ENCODE measurements around the gene APPBP2.
"Not testable (repeated sequence)": the region's sequence is repeated elsewhere in the genome, so short reads cannot be mapped to it uniquely, and the experiment has no call there.

Gene APPBP2

DNA sequence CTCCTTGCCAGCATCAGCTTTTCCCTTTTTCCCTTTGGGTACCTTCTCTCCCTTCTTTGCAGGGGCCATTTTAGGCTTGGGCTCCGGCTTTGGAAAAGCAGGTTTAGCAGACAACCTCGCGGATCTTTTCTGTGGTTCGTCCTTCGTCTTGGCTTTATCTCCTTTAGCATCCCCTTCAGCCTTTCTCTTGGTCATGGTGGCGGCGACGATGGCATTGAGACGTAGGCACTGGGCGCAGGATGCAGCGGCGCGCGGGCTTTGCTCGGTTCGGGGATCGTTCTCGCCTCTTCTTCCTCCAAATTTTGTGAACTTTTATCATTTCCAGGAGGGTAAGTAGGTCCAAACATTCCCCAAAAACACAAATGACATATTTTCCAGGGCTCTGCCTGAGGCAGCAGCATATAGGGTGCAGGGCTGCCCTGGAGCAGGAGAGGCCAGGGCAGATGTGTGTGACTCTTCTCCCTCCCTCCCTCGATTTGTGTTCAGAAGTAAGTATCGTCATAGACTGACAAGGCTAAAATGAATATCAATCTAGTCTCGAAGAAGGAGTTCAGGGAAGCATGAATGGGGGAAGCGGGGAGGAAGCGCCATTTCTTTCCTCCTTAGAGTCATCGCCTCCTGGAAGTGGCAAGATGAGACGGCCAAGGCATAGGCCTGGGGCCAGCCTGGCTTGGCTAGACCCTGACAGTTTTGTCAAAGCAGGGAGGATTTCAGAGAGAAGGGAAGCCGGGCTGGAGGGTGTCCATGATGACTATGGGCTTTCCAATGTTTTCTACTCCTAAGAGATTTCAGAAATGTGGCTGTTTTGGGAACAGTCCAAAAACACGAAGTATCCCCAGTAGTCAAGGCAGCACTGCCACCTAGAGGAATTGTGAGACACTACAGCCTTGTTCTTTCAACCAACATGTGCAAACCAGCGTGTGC lies 90.5 kb downstream of the APPBP2 start:
- DNase-seq: peak in 50 of 56 donors; percentile 5 to 90 (median 48)

DNA sequence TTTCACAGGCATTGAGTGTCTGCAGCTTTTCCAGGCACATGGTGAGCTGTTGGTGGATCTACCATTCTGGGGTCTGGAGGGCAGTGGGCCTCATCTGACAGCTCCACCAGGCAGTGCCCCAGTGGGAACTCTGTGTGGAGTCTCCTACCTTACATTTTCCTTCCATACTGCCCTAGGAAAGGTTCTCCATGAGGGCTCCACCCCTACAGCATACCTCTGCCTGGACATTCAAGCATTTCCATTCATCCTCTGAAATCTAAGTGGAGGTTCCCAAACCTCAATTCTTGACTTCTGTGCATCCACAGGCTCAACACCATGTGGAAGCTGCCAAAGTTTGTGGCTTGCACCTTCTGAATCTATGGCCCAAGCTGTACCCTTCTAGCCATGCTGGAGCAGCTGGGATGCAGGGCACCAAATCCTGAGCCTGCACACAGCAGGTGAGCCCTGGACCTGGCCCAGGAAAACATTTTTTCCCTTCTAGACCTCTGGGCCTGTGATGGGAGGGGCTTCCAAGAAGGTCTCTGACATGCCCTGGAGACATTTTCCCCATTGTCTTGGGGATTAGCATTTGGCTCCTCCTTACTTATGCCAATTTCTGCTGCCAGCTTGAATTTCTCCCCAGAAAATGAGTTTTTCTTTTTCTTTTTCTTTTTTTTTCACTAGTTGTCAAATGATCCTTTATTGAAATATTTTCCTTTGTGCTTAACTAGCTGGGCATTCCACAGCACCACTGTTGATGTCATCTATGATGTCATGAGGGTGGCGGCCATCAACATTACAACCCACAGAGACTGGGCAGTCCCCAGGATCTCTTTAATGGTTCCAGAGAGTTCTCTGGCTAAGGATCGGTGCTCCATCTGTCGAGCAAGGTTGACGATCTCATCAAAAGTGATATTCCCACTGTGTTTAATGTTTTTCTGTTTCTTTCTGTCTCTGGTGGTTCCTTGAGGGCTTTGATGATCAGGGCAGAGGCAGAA lies 92.7 kb downstream of the APPBP2 start:
- not testable (repeated sequence) for DNase-seq

DNA sequence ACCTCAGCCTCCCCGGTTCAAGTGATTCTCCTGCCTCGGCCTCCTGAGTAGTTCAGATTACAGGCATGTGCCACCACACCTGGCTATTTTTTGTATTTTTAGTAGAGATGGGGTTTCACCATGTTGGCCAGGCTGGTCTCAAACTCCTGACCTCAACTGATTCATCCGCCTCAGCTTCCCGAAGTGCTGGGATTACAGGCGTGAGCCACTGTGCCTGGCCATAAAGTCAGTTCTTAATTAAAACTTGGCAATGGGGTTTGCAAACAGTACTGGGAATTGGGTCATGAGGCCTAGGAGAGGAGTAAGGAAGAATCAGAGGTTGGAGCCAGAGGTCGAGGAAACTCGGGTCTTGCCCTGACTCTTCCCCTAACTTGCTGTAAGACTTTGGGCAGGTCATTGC lies 95.5 kb downstream of the APPBP2 start:
- not testable (repeated sequence) for DNase-seq

DNA sequence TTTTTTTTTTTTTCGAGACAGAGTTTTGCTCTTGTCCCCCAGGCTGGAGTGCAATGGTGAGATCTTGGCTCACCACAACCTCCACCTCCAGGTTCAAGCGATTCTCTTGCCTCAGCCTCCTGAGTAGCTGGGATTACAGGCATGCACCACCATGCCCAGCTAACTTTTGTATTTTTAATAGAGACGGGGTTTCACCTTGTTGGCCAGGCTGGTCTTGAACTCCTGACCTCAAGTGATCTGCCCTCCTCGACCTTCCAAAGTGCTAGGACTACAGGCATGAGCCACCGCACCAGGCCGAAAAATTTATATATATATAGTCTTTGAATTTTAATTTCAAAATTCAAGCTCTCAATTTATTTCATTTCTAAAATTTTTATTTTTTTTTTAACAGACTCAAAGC lies 97.6 kb downstream of the APPBP2 start:
- not testable (repeated sequence) for DNase-seq

DNA sequence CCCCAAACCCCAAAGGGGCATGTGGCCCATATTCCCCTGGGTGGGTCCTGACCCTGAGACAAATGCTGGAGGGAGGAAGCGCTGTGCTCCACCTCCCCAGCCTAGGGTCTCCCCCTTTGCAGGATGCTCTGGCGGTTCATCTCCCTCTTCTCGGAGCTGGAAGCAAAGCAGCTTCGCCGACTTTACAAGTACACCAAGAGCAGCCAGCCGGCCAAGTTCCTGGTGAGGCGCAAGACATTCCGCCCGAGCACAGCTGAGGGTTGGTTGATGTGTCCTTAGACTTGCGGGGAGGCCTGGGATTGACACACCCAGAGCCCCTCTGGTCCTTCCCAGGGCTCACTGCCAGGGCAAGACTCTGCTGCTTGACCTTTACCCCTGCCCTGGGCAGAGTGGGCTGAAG lies 99.4 kb downstream of the APPBP2 start:
- no peak for DNase-seq

DNA sequence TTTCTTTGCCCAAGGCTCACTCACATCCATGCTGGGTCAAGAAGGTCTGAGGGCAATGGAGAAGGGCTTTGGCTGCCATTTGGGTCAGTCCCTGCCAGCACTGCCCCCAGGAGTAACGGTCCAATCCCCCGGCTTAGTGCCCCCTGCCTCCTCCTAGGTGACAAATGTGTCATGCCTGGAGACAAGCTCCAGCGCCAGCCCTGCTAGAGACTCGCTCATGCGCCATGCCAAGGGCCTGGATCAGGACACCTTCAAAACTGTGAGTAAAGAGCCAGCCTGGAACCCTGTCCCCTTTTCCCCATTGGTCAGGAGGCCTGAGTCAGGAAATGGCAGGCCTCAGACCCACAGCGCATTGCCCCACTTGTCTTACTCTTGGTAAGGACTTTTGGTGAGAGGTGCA lies 100.4 kb downstream of the APPBP2 start:
- DNase-seq: no peak

DNA sequence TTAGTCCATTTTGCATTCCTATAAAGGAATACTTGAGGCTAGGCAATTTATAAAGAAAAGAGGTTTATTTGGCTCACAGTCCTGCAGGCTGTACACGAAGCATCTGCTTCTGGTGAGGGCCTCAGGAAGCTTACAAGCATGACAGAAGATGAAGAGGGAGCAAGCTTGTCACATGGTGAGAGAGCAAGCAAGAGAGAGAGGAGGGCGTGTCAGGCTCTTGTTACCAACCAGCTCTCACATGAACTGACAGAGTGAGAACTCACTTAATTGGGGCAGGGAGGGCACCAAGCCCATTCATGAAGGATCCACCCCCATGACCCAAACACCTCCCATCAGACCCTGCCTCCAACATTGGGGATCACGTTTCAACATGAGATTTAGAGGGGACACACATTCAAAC lies 102.2 kb downstream of the APPBP2 start:
- DNase-seq: no peak

DNA sequence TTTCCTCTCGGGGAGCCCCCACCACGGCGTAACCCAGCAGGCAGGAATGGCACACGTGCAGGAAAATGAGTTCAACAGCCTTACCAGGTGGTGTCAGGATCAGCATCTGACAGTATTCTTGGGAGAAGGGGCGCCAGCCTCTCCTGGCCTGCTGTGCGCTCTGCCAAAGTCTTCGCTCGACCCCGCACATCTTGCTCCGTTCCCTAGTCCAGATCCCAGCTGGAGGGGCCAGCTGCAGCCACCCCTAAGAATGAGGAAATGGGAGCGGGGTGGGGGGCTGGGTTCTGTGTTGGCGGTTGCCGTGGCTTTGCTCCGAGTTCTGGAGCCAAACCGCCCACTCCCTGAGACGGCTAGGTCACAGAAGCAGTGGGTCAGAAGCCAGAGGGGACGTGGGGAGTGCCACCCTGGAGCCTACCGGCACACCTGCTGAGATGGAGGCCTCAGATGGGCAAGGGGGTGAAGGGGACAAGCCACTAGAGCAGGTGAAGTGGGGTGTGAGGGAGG lies 103.8 kb downstream of the APPBP2 start, which contains the start of gene CHCT1:
TSS of gene CHCT1 (plus strand) at position 328 of the 504 bp plus-strand sequence. CDS start at position 432, 104 bp downstream.
- peak in 3 of 56 donors; percentile 12 to 15 (median 12) for DNase-seq

DNA sequence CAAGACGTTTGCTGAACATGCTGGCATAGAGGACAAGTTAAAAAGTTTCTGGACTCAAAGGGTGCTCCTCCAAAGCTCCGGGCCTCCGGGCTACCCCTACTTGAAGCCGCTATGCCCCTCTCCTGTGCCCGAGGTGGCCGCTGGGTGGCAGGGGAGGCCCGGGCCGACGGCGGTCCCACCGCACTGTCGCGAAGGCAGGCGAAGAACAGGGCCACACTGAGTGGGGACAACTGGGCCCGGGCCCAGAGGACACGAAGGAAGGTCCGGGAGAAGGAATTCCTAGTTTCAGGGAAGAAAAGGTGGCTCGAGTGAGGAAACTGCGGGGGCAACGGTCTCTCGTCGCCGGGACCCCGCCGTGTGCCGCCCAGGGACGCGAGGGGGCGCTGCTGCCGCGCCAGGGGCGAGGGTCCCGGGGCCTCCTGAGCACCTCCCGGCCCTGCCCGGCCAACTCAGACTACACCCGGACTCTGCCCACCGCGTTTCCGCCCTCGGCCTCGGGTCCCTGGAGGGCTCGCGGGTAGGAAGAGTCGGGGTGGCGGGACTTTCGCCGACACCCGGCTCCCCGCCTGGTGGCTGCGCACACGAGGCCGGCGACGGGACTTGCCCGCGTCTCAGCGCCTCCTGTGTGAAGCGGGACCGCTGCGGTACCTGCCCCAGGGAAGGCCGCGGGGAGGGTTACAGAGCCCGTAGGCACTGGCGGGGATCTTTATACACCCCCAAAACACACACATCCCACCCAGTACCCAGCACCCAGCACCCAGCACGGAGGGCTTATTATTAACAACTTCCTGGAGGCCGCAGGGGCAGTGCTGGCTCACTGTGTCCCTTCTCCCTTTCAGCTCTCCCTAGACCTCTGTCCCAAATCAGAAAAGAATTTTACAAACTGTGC lies 104.5 kb downstream of the APPBP2 start:
- DNase-seq: peak in 46 of 56 donors; percentile 5 to 79 (median 44)

DNA sequence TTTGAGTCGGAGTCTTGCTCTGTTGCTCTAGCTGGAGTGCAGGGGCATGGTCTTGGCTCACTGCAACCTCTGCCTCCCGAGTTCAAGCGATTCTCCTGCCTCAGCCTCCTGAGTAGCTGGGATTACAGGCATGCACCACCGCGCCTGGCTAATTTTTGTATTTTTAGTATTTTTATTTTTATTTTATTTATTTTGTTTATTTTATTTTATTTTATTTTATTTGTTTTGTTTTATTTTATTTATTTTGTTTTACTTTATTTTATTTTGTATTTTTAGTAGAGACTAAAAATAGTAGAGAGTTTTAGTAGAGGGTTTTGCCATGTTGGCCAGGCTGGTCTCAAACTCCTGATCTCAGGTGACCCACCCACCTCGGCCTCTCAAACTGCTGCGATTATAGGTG lies 106.2 kb downstream of the APPBP2 start:
- not testable (repeated sequence) for DNase-seq

DNA sequence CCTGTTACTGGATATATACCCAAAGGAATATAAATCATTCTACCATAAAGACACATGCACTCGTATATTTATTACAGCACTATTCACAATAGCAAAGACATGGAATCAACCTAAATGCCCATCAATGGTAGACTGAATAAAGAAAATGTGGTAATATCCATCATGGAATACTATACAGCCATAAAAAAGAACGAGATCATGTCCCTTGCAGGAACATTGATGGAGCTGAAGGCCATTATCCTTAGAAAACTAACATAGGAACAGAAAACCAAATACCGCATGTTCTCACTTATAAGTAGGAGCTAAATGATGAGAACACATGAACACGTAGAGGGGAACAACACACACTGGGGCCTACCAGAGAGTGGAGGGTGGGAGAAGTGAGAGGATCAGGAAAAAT lies 107.0 kb downstream of the APPBP2 start:
- not testable (repeated sequence) for DNase-seq

DNA sequence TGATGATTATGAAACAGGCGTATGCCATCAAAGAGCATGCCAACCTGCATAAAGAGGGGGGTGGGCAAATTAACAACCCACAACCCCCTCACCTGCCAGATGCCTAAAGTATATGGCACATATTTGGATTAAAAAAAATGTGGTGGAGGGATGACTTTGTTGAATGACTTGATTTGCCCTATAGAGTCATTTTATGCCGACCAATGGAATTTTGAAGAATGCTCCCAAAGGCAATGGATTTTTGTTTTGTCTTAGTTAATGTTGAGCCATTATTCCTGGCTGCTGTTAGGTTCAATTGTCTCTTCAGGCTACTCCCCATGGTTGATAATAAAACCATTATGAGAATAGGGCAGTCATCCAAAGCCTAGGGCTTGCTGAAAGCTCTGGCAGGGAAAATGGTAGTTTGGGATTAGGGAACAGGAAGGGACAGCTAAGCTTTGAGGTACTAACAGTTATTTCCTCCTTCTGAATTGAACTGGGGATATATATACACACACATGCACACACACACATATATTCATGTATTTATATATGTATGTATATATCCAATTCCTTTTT lies 109.6 kb downstream of the APPBP2 start:
- peak in 15 of 56 donors; percentile 1 to 47 (median 16) for DNase-seq

DNA sequence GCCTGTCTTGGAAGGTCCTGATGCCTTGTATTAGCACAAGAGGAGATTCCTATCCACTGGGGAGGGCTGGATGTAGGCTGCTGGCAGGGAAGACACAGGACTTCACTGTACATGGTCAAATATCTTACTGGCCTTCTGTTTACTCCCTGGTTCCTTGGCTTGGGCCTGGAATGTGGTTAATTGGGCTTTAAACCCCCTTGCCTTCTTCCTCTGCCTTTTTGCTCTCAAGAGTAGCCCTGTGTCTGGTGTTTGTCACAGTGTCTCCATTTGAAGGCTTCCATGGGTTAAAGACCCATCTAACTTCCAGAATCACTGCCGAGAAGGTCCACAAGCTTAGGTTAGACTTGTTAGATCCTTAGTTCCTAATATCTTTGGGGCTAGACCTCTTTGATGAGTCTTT lies 110.9 kb downstream of the APPBP2 start:
- DNase-seq: no peak

DNA sequence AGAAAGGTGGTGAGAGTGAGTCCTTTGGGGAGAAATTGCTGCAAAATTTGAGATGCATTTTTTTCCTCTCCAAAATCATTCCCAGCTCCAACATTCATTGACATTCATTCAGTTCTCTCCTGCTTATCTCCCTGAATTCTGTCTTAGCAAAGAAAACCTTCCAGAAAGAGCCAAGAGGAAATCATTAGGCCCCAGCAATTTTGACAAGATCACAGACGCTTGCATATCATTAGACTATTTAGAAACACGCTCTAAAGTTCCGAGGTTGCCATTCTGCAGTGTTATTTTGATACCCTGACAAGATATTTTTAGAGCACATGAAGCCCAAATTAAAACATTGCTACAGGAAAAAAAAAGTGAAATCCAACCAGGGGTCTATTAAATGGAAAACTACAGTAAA lies 113.3 kb downstream of the APPBP2 start:
- no peak for DNase-seq

DNA sequence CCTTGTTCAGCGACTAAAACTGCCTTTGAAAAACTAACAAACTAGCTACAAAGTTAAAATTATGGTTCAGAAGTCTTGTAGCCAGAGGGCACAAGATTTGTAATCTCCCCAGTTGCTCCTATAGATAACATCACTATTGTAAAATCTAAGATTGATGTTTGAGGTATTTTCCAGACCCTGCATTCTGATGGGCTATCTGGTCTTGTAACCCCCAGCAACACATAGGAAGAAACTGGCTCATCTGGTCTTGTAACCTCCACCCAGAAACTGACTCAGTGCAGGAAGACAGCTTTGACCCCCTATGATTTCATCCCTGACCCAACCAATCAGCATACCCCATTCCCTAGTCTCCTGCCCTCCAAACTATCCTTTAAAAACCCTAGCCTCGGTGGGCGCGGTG lies 116.0 kb downstream of the APPBP2 start:
- no peak for DNase-seq

DNA sequence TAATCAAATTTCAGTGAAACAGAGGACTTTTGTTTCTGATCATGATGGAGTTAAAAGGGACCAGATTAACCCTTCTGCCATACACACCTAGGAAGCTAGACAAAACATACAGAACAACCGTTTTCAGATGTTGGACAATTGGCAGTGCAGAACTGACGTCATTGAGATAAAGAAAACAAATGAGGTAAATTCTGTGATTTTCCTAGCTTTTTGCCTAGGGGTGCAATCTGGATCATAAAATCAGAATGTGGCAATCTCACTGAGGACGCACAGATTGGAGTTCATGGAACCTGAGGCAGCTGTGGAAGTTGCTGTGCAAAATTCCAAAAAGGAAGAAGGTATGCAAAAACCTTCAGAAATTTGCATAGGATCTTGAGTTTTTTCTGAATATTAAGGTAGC lies 119.2 kb downstream of the APPBP2 start:
- no peak for DNase-seq

DNA sequence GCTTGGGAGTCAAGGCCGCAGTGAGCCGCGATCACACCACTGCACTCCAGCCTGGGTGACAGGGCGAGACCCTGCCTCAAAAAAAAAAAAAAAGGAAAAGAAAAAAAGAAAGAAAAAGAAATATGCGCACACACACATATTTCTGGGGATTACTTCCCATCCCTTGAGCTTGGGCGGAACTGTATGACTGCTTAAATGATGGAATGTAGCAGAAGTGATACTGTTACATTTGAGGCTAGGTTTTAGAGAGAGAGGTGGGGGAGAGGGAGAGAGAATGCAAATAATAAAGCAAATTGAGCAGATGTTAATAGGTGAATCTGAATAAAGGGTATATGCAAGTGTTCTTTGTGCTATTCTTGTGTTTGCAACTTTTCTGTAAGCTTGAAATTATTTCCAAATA lies 122.1 kb downstream of the APPBP2 start:
- no peak for DNase-seq

DNA sequence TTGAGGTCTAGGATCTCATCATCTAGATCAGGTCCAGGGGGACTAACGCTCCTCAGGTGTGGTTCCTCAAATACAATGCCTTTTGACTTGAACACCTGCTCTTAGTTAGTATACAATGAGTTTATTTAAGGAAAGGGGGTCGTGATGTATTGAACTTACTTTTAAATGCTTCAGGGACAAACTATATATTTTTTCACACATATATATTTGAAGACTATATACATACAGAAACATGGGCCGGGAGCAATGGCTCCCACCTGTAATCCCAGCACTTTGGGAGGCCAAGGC lies 122.6 kb downstream of the APPBP2 start:
- DNase-seq: no peak

DNA sequence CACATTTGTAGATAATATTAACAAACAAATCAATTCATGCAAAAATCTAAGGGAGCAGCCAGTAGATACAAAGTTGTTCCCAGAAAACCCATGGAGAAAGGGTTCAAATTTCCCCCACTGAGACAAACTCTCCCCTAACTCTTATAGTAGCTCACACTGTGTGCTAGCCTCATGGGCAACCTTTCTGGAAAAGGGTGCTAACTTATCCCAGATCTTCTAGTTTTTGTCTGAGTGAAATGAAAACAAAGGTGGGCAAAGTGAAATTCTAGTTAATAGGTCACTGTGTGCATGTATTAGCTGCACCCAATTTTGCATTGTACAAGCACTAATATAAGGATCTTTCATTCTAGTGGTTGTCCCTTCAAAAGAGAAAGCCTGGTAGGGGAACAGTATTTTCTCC lies 124.2 kb downstream of the APPBP2 start:
- DNase-seq: no peak

DNA sequence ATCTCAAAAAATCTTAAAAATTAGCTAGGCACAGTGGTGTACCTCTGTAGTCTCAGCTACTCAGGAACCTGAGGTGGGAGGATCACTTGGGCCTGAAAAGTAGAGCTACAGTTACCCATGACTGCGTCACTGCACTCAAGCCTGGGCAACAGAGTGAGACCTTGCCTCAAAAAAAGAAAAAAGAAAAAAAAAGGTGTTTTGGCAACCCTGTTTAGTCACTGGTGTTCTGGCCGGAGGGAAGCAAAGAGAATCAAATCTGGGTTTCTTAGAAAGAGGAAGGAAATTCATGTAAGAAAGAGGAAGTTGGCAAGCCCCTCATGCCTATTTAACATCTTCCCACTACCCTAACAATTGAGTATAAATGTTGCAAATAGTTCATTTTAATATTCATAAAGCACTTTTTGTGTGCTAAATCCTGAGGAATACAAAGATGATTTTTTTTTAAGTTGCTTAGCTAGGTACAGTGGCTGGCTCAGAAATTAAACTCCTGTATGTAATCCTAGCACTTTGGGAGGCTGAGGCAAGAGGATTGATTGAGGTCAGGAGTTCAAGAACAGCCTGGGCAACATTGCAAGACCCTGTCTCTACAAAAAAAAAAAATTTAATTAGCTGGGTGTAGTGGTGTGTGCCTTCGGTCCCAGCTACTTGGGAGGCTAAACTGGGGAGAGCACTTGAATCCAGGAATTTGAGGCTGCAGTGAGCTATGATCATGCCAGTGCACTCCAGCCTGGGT lies 127.6 kb downstream of the APPBP2 start:
- DNase-seq: no peak

Measured in amygdala (tissue), 56 donors.